HepG2 (cell line): ENCODE results near the gene SRRT. TPM values are rescaled to one million over a fixed set of nuclear protein-coding genes. Genes with fewer than 3 reads are reported as not detected.

Experiments used
- ARNT ChIP-seq: fragments of 450-650 bp; IDR thresholded peaks from 2 replicates; pipeline ENCODE4 v1.6.1; 2017
- BRD4 ChIP-seq: sonication (generic); formaldehyde crosslinking; IDR thresholded peaks from 2 replicates; pipeline ENCODE4 v1.4.0; 2020; ENCODE audit warnings: missing genetic modification reagents
- FLYWCH1 ChIP-seq: sonication (generic); formaldehyde crosslinking; IDR thresholded peaks from 2 replicates; pipeline ENCODE4 v1.8.1; 2023; ENCODE audit warnings: mild to moderate bottlenecking, missing genetic modification reagents
- GABPB1 ChIP-seq: IDR thresholded peaks from 2 replicates; pipeline ENCODE4 v1.6.1; 2016; ENCODE audit warnings: mild to moderate bottlenecking, missing genetic modification reagents, moderate library complexity, missing compliant biosample characterization
- IRF2 ChIP-seq: IDR thresholded peaks from 2 replicates; pipeline ENCODE4 v1.6.1; 2018; ENCODE audit warnings: missing genetic modification reagents, missing compliant biosample characterization
- NFATC3 ChIP-seq: sonication (generic); formaldehyde crosslinking; IDR thresholded peaks from 2 replicates; pipeline ENCODE4 v1.5.1; 2020; ENCODE audit warnings: mild to moderate bottlenecking, missing genetic modification reagents
- NFKBIZ ChIP-seq: IDR thresholded peaks from 2 replicates; pipeline ENCODE4 v1.6.1; 2018; ENCODE audit warnings: missing genetic modification reagents, missing compliant biosample characterization
- PAWR ChIP-seq: sonication (generic); formaldehyde crosslinking; IDR thresholded peaks from 2 replicates; pipeline ENCODE4 v1.4.0; 2020; ENCODE audit warnings: missing genetic modification reagents, mild to moderate bottlenecking, borderline replicate concordance
- PHF8 ChIP-seq: sonication (generic); formaldehyde crosslinking; IDR thresholded peaks from 2 replicates; pipeline ENCODE4 v1.5.0; 2020; ENCODE audit warnings: missing genetic modification reagents
- POGZ ChIP-seq: sonication (generic); formaldehyde crosslinking; IDR thresholded peaks from 2 replicates; pipeline ENCODE4 v1.4.0; 2020; ENCODE audit warnings: mild to moderate bottlenecking, missing genetic modification reagents
- ZNF33A ChIP-seq: sonication (generic); formaldehyde crosslinking; IDR thresholded peaks from 2 replicates; pipeline ENCODE4 v1.5.1; 2020; ENCODE audit warnings: missing genetic modification reagents, mild to moderate bottlenecking, moderate library complexity, borderline replicate concordance
- ZNF382 ChIP-seq: sonication (generic); formaldehyde crosslinking; IDR thresholded peaks from 2 replicates; pipeline ENCODE4 v1.5.0; 2020; ENCODE audit warnings: missing genetic modification reagents, mild to moderate bottlenecking, borderline replicate concordance
- ZSCAN31 ChIP-seq: sonication (generic); formaldehyde crosslinking; IDR thresholded peaks from 2 replicates; pipeline ENCODE4 v1.5.0; 2020; ENCODE audit warnings: low read depth, mild to moderate bottlenecking, missing genetic modification reagents
- polyA plus RNA-seq, 8 experiments: library from polyadenylated mRNA; depleted of rRNA in 3 of 8; stranded (reverse) in 7 of 8; unstranded in 1 of 8; fragments of >200 nt; fragmentation: Illumina TruSeq in 4 of 8; extraction: Trizol in 4 of 8; gene quantifications; 2 replicates each; pipeline versions ENCODE4 v1.2.1 to v1.2.3, GENCODE V29; 2011 to 2016; ENCODE audit warnings: low read depth in 4 of 8, missing spikeins in 1 of 8, mixed read lengths in 1 of 8; ENCODE audit not compliant: insufficient read depth in 1 of 8
- total RNA-seq, 5 experiments: library from RNA; depleted of rRNA; stranded (reverse); fragments of >200 nt; fragmentation: Illumina TruSeq; extraction: Trizol; gene quantifications; 2 replicates each; pipeline ENCODE4 v1.2.3, GENCODE V29; 2016; ENCODE audit warnings: low read depth in 1 of 5
- TF ChIP-seq, protein P1 (sequence below): sonication (generic); formaldehyde crosslinking; IDR thresholded peaks from one replicate; pipeline ENCODE4 v1.5.1; 2020; ENCODE audit warnings: mild to moderate bottlenecking, missing genetic modification reagents; ENCODE audit errors: not compliant biosample characterization
- TF ChIP-seq, protein P2 (sequence below), 2 experiments: sonication (generic) in 1 of 2; formaldehyde crosslinking in 1 of 2; IDR thresholded peaks; 2 replicates each; pipeline versions ENCODE4 v1.4.0 to v1.6.1; 2018 to 2020; ENCODE audit warnings: missing genetic modification reagents in 2 of 2, borderline replicate concordance in 1 of 2, low read depth in 1 of 2, mild to moderate bottlenecking in 1 of 2, missing biosample characterization in 1 of 2
- TF ChIP-seq, protein P3 (sequence below): sonication (generic); formaldehyde crosslinking; IDR thresholded peaks from 2 replicates; pipeline ENCODE4 v1.4.0; 2020; ENCODE audit warnings: missing genetic modification reagents
- TF ChIP-seq, protein P4 (sequence below): sonication (generic); formaldehyde crosslinking; IDR thresholded peaks from 2 replicates; pipeline ENCODE4 v1.8.1; 2023; ENCODE audit warnings: mild to moderate bottlenecking, missing genetic modification reagents, borderline replicate concordance

SRRT gene
- total and polyA plus RNA-seq, 2 of the 13 experiments (the other 11 are each of a cell fraction or from before 2014, with no cell fraction given) = 26.2 to 106 TPM

DNA sequence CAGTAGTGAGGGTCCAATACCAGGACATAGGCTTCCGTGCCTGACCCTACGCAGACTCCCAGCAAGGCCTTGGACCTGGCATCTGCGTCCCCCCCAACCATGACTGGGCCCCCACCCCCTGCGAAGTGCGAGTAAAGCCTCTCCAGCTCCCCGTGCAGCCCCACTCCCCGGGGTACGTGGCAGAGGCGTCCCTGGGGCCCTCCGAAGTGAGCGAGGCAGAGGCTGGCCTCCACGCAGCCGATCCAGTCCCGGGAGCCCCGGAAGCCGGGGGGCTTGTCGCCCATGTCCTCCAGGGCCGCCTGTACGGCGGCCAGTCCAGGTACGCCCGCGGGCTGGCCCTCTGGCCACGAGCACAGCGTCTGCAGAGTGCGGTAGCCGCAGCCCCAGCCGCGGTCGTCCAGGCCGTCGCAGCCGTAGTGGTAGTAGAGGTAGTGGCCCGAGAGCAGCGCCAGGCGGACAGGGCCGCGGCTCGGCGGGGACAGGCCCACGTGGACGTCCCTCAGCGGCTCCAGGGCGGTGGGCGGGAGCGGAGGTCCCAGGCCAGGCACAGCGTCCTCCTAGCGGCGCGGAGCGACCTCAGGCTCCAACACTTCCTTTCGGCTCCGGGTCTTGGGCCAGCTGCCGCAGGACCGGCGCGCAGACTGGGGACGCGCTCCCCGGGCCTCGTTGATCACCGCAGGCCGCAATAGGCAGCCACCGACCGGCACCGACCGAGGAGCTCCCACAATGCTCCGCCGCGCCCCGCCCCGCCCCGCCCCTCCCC is 14.3 kb downstream of the SRRT start, which contains the start of gene UFSP1 (continued):
- TF ChIP-seq, protein P1, sequence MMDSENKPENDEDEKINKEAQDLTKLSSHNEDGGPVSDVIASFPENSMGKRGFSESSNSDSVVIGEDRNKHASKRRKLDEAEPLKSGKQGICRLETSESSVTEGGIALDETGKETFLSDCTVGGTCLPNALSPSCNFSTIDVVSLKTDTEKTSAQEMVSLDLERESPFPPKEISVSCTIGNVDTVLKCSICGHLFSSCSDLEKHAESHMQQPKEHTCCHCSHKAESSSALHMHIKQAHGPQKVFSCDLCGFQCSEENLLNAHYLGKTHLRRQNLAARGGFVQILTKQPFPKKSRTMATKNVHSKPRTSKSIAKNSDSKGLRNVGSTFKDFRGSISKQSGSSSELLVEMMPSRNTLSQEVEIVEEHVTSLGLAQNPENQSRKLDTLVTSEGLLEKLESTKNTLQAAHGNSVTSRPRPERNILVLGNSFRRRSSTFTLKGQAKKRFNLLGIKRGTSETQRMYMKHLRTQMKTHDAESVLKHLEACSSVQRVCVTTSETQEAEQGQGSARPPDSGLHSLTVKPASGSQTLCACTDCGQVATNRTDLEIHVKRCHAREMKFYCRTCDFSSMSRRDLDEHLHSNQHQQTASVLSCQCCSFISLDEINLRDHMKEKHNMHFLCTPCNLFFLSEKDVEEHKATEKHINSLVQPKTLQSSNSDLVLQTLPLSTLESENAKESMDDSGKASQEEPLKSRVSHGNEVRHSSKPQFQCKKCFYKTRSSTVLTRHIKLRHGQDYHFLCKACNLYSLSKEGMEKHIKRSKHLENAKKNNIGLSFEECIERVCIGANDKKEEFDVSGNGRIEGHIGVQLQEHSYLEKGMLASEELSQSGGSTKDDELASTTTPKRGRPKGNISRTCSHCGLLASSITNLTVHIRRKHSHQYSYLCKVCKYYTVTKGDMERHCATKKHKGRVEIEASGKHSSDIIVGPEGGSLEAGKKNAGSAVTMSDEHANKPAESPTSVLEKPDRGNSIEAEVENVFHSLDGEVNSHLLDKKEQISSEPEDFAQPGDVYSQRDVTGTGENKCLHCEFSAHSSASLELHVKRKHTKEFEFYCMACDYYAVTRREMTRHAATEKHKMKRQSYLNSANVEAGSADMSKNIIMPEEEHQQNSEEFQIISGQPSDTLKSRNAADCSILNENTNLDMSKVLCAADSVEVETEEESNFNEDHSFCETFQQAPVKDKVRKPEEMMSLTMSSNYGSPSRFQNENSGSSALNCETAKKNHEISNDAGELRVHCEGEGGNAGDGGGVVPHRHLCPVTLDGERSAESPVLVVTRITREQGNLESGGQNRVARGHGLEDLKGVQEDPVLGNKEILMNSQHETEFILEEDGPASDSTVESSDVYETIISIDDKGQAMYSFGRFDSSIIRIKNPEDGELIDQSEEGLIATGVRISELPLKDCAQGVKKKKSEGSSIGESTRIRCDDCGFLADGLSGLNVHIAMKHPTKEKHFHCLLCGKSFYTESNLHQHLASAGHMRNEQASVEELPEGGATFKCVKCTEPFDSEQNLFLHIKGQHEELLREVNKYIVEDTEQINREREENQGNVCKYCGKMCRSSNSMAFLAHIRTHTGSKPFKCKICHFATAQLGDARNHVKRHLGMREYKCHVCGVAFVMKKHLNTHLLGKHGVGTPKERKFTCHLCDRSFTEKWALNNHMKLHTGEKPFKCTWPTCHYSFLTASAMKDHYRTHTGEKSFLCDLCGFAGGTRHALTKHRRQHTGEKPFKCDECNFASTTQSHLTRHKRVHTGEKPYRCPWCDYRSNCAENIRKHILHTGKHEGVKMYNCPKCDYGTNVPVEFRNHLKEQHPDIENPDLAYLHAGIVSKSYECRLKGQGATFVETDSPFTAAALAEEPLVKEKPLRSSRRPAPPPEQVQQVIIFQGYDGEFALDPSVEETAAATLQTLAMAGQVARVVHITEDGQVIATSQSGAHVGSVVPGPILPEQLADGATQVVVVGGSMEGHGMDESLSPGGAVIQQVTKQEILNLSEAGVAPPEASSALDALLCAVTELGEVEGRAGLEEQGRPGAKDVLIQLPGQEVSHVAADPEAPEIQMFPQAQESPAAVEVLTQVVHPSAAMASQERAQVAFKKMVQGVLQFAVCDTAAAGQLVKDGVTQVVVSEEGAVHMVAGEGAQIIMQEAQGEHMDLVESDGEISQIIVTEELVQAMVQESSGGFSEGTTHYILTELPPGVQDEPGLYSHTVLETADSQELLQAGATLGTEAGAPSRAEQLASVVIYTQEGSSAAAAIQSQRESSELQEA (CRISPR knock-in tag) = peak; percentile 34
- TF ChIP-seq ARNT (no peak), ZNF33A (0 out of 2 replicates have a peak, but pooled peaks have one; percentile 59), ZSCAN31 (peak; percentile 77), FLYWCH1 (CRISPR knock-in tag) (no peak), PAWR (no peak), BRD4 (peak; percentile 79; the same call in 1 of the 2 replicates), PHF8 (CRISPR knock-in tag) (peak; percentile 96), NFATC3 (0 out of 2 replicates have a peak, but pooled peaks have one; percentile 82), GABPB1 (CRISPR knock-in tag) (peak; percentile 77; the same call in 1 of the 2 replicates), IRF2 (peak; percentile 8; the same call in 1 of the 2 replicates), NFKBIZ (peak; percentile 64; the same call in 1 of the 2 replicates), ZNF382 (CRISPR knock-in tag) (no peak), POGZ (CRISPR knock-in tag) (peak; percentile 25; the same call in 1 of the 2 replicates)
- TF ChIP-seq, protein P2, sequence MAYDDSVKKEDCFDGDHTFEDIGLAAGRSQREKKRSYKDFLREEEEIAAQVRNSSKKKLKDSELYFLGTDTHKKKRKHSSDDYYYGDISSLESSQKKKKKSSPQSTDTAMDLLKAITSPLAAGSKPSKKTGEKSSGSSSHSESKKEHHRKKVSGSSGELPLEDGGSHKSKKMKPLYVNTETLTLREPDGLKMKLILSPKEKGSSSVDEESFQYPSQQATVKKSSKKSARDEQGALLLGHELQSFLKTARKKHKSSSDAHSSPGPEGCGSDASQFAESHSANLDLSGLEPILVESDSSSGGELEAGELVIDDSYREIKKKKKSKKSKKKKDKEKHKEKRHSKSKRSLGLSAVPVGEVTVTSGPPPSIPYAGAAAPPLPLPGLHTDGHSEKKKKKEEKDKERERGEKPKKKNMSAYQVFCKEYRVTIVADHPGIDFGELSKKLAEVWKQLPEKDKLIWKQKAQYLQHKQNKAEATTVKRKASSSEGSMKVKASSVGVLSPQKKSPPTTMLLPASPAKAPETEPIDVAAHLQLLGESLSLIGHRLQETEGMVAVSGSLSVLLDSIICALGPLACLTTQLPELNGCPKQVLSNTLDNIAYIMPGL (CRISPR knock-in tag; IDR thresholded peaks at IDR 0.05; ENCODE audit: borderline replicate concordance in 1 of 2, low read depth in 1 of 2) = peak in 1 of 2 experiments; percentile 58; a peak in 3 of 4 replicates
- TF ChIP-seq, protein P3, sequence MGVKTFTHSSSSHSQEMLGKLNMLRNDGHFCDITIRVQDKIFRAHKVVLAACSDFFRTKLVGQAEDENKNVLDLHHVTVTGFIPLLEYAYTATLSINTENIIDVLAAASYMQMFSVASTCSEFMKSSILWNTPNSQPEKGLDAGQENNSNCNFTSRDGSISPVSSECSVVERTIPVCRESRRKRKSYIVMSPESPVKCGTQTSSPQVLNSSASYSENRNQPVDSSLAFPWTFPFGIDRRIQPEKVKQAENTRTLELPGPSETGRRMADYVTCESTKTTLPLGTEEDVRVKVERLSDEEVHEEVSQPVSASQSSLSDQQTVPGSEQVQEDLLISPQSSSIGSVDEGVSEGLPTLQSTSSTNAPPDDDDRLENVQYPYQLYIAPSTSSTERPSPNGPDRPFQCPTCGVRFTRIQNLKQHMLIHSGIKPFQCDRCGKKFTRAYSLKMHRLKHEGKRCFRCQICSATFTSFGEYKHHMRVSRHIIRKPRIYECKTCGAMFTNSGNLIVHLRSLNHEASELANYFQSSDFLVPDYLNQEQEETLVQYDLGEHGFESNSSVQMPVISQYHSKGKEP (CRISPR knock-in tag) = no peak
- TF ChIP-seq, protein P4, sequence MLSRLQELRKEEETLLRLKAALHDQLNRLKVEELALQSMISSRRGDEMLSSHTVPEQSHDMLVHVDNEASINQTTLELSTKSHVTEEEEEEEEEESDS (CRISPR knock-in tag) = no peak
